Trophoblast cell (in vitro differentiated cells and primary cell): ENCODE measurements around the gene DSG1. TPM values are rescaled to one million over a fixed set of nuclear protein-coding genes. Genes with fewer than 3 reads are reported as not detected.

Source experiments
- DNase-seq, 2 donors: peaks; one replicate each; pipeline ENCODE4 v3.0.0-alpha.2; 2016
- H2AFZ ChIP-seq: 2 replicates; pipeline ENCODE4 v1.6.1; 2013; ENCODE audit warnings: low read length, moderate library complexity, mild to moderate bottlenecking; ENCODE audit not compliant: insufficient read depth, poor library complexity
- H2AK5ac ChIP-seq: 2 replicates; pipeline ENCODE4 v1.6.1; 2013; ENCODE audit warnings: mild to moderate bottlenecking, low read length
- H2BK120ac ChIP-seq: 2 replicates; pipeline ENCODE4 v1.6.1; 2013; ENCODE audit warnings: low read length, mild to moderate bottlenecking, moderate library complexity; ENCODE audit not compliant: insufficient read depth, poor library complexity
- H2BK12ac ChIP-seq: 2 replicates; pipeline ENCODE4 v1.6.1; 2013; ENCODE audit warnings: mild to moderate bottlenecking, low read length, moderate library complexity
- H2BK5ac ChIP-seq: 2 replicates; pipeline ENCODE4 v1.6.1; 2013; ENCODE audit warnings: low read length, low read depth, moderate library complexity, mild to moderate bottlenecking; ENCODE audit not compliant: poor library complexity
- H3K14ac ChIP-seq: 2 replicates; pipeline ENCODE4 v1.6.1; 2013; ENCODE audit warnings: mild to moderate bottlenecking, low read length
- H3K18ac ChIP-seq: 2 replicates; pipeline ENCODE4 v1.6.1; 2013; ENCODE audit warnings: mild to moderate bottlenecking, low read length
- H3K23ac ChIP-seq: 2 replicates; pipeline ENCODE4 v1.6.1; 2013; ENCODE audit warnings: low read length
- H3K27ac ChIP-seq: 2 replicates; pipeline ENCODE4 v1.5.1; 2013; ENCODE audit warnings: low read depth, mild to moderate bottlenecking, inconsistent platforms, low read length, moderate library complexity
- H3K27me3 ChIP-seq: 2 replicates; pipeline ENCODE4 v1.6.1; 2013; ENCODE audit warnings: inconsistent platforms, mild to moderate bottlenecking, low read length, moderate library complexity; ENCODE audit not compliant: insufficient read depth
- H3K36me3 ChIP-seq, 2 experiments: 1 replicate in 1 of 2; 2 replicates in 1 of 2; pipeline ENCODE4 v1.6.1; 2013; ENCODE audit warnings: low read length in 2 of 2, mild to moderate bottlenecking in 2 of 2, moderate library complexity in 1 of 2; ENCODE audit not compliant: insufficient read depth in 2 of 2, control insufficient read depth in 1 of 2
- H3K4ac ChIP-seq: 2 replicates; pipeline ENCODE4 v1.6.1; 2013; ENCODE audit warnings: low read depth, mild to moderate bottlenecking, low read length, moderate library complexity
- H3K4me1 ChIP-seq, 2 experiments: 1 replicate in 1 of 2; 2 replicates in 1 of 2; pipeline ENCODE4 v1.6.1; 2013; ENCODE audit warnings: low read length in 2 of 2, mild to moderate bottlenecking in 2 of 2, moderate library complexity in 1 of 2; ENCODE audit not compliant: insufficient read depth in 2 of 2, control insufficient read depth in 1 of 2
- H3K4me2 ChIP-seq: 2 replicates; pipeline ENCODE4 v1.6.1; 2013; ENCODE audit warnings: inconsistent platforms, mild to moderate bottlenecking, low read length, moderate library complexity
- H3K4me3 ChIP-seq: 2 replicates; pipeline ENCODE4 v1.5.1; 2013; ENCODE audit warnings: mild to moderate bottlenecking, low read depth, low read length, inconsistent platforms
- H3K79me1 ChIP-seq: one replicate; pipeline ENCODE4 v1.6.1; 2013; ENCODE audit warnings: low read length
- H3K79me2 ChIP-seq: 2 replicates; pipeline ENCODE4 v1.6.1; 2013; ENCODE audit warnings: low read length, mild to moderate bottlenecking; ENCODE audit not compliant: control insufficient read depth, insufficient read depth, poor library complexity
- H3K9ac ChIP-seq: 2 replicates; pipeline ENCODE4 v1.6.1; 2013; ENCODE audit warnings: mild to moderate bottlenecking, low read length
- H3K9me3 ChIP-seq: 2 replicates; pipeline ENCODE4 v1.6.1; 2013; ENCODE audit warnings: low read depth, mild to moderate bottlenecking, control low read depth, inconsistent platforms, low read length; ENCODE audit not compliant: insufficient read depth
- H4K12ac ChIP-seq: 2 replicates; pipeline ENCODE4 v1.6.1; 2013; ENCODE audit warnings: low read depth, mild to moderate bottlenecking, low read length, moderate library complexity
- H4K8ac ChIP-seq: 2 replicates; pipeline ENCODE4 v1.6.1; 2013; ENCODE audit warnings: low read depth, mild to moderate bottlenecking, low read length, moderate library complexity
- H4K91ac ChIP-seq: one replicate; pipeline ENCODE4 v1.6.1; 2013; ENCODE audit warnings: low read depth, mild to moderate bottlenecking, low read length, moderate library complexity
- WGBS: extraction: QIAGEN DNeasy Blood & Tissue Kit; methylation state at CpG from one replicate; pipeline ENCODE4 v1.1.7; 2013; ENCODE audit warnings: missing lambda C conversion rate; ENCODE audit not compliant: insufficient read length, insufficient coverage; ENCODE audit errors: extremely low coverage; 5-methylcytosine and 5-hydroxymethylcytosine counted together
- polyA plus RNA-seq: library from polyadenylated mRNA; stranded (reverse); fragments of 200-250 nt; gene quantifications from 2 replicates; pipeline ENCODE4 v1.2.3, GENCODE V29; 2013

Gene DSG1
- polyA plus RNA-seq, result 0.01 TPM in 2 replicates

GRCh38 chr18:31317860-31318259 lies at the start of gene DSG1:
DSG1 (plus strand) TSS chr18:31318160; CDS start chr18:31318301, 141 bp downstream.
- Histone ChIP-seq H3K4me1 (no peaks in the 10 kb centered on the region), H4K12ac (no peak within 1 kb of the TSS), H2BK12ac (no peak within 1 kb of the TSS), H3K18ac (no peak within 1 kb of the TSS), H3K36me3 (no peaks in the 10 kb centered on the region), H3K27ac (no peak within 1 kb of the TSS), H3K9ac (peak within 1 kb of the TSS; percentile 38), H3K14ac (no peak within 1 kb of the TSS), H2BK120ac (no peak within 1 kb of the TSS), H3K27me3 (no peaks in the 10 kb centered on the region), H3K79me1 (no peaks in the 10 kb centered on the region), H2AFZ (no peak within 1 kb of the TSS), H3K79me2 (no peaks in the 10 kb centered on the region), H3K4me3 (no peak within 1 kb of the TSS), H3K9me3 (no peaks in the 10 kb centered on the region), H3K4ac (no peak within 1 kb of the TSS), H4K8ac (no peak within 1 kb of the TSS), H2BK5ac (no peak within 1 kb of the TSS), H3K23ac (no peak within 1 kb of the TSS), H2AK5ac (no peak within 1 kb of the TSS), H4K91ac (no peak within 1 kb of the TSS), H3K4me2 (no peak within 1 kb of the TSS)
- DNase-seq, result no peak
- WGBS, result no CpG with 5 or more reads among the region's 3 CpGs

GRCh38 chr18:31268985-31269406 lies 49.0 kb upstream of the DSG1 start:
- Histone ChIP-seq H3K9me3 (no peaks in the 10 kb centered on the region), H2AK5ac (no peak overlapping the region), H3K18ac (no peak overlapping the region), H3K4me3 (no peak overlapping the region), H2AFZ (no peak overlapping the region), H2BK5ac (no peak overlapping the region), H2BK120ac (no peak overlapping the region), H3K23ac (no peak overlapping the region), H3K79me1 (no peaks in the 10 kb centered on the region), H4K12ac (no peak overlapping the region), H4K8ac (no peak overlapping the region), H3K27ac (no peak overlapping the region), H3K79me2 (no peaks in the 10 kb centered on the region), H3K9ac (no peak overlapping the region), H3K14ac (no peak overlapping the region), H3K4me2 (no peak overlapping the region), H3K4ac (no peak overlapping the region), H3K4me1 (no peaks in the 10 kb centered on the region), H4K91ac (no peak overlapping the region), H3K36me3 (no peaks in the 10 kb centered on the region), H3K27me3 (no peaks in the 10 kb centered on the region), H2BK12ac (no peak overlapping the region)
- DNase-seq, result no peak
- WGBS, result no CpG with 5 or more reads among the region's 1 CpG

GRCh38 chr18:31269566-31269965 lies 48.4 kb upstream of the DSG1 start:
- no peak overlapping the region for H3K4me2 ChIP-seq
- H4K8ac ChIP-seq, result no peak overlapping the region
- H3K14ac ChIP-seq, result no peak overlapping the region
- H3K9me3 ChIP-seq, result no peaks in the 10 kb centered on the region
- H3K27ac ChIP-seq, result no peak overlapping the region
- no peak overlapping the region for H2AFZ ChIP-seq
- no peaks in the 10 kb centered on the region for H3K27me3 ChIP-seq
- H2AK5ac ChIP-seq, result no peak overlapping the region
- no peak overlapping the region for H3K4me3 ChIP-seq
- H4K91ac ChIP-seq, result no peak overlapping the region
- peak overlapping the region; percentile 58 for H2BK12ac ChIP-seq
- no peak overlapping the region for H3K23ac ChIP-seq
- no peaks in the 10 kb centered on the region for H3K36me3 ChIP-seq
- no CpG with 5 or more reads among the region's 6 CpGs for WGBS
- no peak for DNase-seq
- no peak overlapping the region for H3K9ac ChIP-seq
- no peak overlapping the region for H2BK5ac ChIP-seq
- no peak overlapping the region for H3K4ac ChIP-seq
- no peaks in the 10 kb centered on the region for H3K4me1 ChIP-seq
- H3K79me2 ChIP-seq, result no peaks in the 10 kb centered on the region
- H4K12ac ChIP-seq, result no peak overlapping the region
- no peak overlapping the region for H2BK120ac ChIP-seq
- H3K18ac ChIP-seq, result no peak overlapping the region
- H3K79me1 ChIP-seq, result no peaks in the 10 kb centered on the region

GRCh38 chr18:31270578-31270977 lies 47.4 kb upstream of the DSG1 start:
- H2BK5ac ChIP-seq, result no peak overlapping the region
- no peak overlapping the region for H2BK12ac ChIP-seq
- no peaks in the 10 kb centered on the region for H3K36me3 ChIP-seq
- no peak overlapping the region for H3K4ac ChIP-seq
- no peak overlapping the region for H3K27ac ChIP-seq
- DNase-seq, result no peak
- H3K79me2 ChIP-seq, result no peaks in the 10 kb centered on the region
- no peaks in the 10 kb centered on the region for H3K79me1 ChIP-seq
- H2AFZ ChIP-seq, result no peak overlapping the region
- H3K9me3 ChIP-seq, result no peaks in the 10 kb centered on the region
- H3K27me3 ChIP-seq, result no peaks in the 10 kb centered on the region
- no peak overlapping the region for H3K4me2 ChIP-seq
- H3K4me3 ChIP-seq, result no peak overlapping the region
- H3K18ac ChIP-seq, result no peak overlapping the region
- H4K91ac ChIP-seq, result no peak overlapping the region
- H3K9ac ChIP-seq, result no peak overlapping the region
- no peak overlapping the region for H2BK120ac ChIP-seq
- no peak overlapping the region for H3K14ac ChIP-seq
- no CpG with 5 or more reads among the region's 4 CpGs for WGBS
- no peak overlapping the region for H4K8ac ChIP-seq
- peaks cover 0 to 2% of the 10 kb centered on the region in 2 experiments for H3K4me1 ChIP-seq
- H4K12ac ChIP-seq, result no peak overlapping the region
- H2AK5ac ChIP-seq, result no peak overlapping the region
- H3K23ac ChIP-seq, result no peak overlapping the region
